ENCODE measurements around the gene STK24. TPM values are rescaled to one million over a fixed set of nuclear protein-coding genes. Genes with fewer than 3 reads are reported as not detected.

Gene STK24
- polyA plus RNA-seq, 1 experiment = 44.0 TPM

DNA sequence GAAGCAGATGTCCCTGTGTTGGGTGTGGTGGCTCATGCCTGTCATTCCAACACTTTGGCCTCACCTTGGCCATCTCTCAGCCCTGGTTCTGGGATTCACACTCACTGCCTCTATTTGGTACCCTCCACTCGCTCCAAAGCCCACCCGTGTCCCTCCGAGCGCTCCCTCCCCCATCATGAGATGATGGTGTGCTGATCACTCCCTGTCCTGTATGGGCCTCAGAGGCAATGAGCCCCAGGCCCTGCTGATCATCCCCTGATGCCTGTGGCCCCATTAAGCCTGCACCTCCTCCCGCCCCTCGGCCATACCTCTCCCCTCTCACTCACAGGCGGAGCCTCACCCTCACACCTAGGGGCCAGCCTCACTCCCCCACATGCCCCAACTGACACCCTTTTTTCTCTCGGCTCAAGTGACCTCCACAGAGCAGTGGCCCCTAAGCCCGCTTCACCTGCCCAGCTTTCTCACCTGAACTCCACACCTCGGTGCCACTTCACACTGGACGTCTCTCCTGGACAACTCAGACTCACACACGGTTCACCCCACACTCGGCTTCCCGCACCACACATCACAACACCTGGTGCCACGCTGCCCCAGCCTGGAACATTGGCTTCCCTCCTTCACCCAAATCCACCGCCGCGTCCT lies 114.5 kb downstream of the STK24 start:
- no peak overlapping the region for H3K4me3 ChIP-seq (ENCODE audit: low read depth, low read length)
- CTCF ChIA-PET = no interaction called here
- TF ChIP-seq, protein P1, sequence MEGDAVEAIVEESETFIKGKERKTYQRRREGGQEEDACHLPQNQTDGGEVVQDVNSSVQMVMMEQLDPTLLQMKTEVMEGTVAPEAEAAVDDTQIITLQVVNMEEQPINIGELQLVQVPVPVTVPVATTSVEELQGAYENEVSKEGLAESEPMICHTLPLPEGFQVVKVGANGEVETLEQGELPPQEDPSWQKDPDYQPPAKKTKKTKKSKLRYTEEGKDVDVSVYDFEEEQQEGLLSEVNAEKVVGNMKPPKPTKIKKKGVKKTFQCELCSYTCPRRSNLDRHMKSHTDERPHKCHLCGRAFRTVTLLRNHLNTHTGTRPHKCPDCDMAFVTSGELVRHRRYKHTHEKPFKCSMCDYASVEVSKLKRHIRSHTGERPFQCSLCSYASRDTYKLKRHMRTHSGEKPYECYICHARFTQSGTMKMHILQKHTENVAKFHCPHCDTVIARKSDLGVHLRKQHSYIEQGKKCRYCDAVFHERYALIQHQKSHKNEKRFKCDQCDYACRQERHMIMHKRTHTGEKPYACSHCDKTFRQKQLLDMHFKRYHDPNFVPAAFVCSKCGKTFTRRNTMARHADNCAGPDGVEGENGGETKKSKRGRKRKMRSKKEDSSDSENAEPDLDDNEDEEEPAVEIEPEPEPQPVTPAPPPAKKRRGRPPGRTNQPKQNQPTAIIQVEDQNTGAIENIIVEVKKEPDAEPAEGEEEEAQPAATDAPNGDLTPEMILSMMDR (IDR thresholded peaks at IDR 0.05; ENCODE audit: low read depth, low read length) = no peak
- H3K9me3 ChIP-seq (ENCODE audit: control insufficient read depth, insufficient read depth, low read length) = no peaks in the 10 kb centered on the region
- H3K27ac ChIP-seq (ENCODE audit: low read depth, low read length) = no peak overlapping the region
- no peaks in the 10 kb centered on the region for H3K27me3 ChIP-seq (ENCODE audit: control insufficient read depth, insufficient read depth, low read length)
- no peak for DNase-seq (ENCODE audit: low read depth, low spot score)
- POLR2A ChIA-PET = no interaction called here

DNA sequence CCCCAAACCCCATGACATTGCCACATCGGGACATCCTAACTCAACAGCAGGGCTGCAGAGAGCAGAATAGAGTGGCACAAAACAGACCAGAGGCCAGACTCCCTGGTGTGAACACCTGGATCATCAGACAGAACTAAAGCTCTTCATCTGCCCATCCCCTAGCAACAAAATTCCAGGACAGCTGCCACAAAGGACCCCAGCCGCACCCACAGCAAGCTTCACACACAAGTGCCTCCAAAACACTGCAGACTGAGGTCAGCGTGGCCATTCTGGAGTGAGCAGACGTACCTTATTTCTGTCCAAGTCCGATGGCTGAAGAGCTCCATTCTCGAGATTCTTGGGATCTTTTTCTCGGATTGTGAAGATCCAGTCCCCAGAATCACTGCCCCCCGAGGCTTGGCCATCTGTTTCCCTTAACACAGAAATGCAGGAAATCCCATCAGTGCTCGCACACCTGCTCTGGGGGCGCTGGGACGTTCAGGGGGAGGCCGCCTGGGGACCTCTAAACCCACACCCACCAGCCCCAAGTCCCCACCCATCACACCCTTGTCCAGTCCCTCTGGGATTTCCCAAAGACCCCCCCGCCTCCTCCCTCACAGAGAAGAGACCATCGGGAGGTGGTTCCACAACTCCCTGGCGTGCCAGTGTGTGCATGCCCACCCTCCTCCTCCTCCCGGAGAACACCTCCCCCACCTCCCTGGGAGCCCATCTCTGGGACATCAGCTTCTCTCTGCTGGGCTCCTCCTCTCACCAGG lies 115.2 kb downstream of the STK24 start:
- Histone ChIP-seq H3K4me3 (ENCODE audit: low read depth, low read length) (no peak overlapping the region), H3K9me3 (ENCODE audit: control insufficient read depth, insufficient read depth, low read length) (no peaks in the 10 kb centered on the region), H3K27me3 (ENCODE audit: control insufficient read depth, insufficient read depth, low read length) (no peaks in the 10 kb centered on the region), H3K27ac (ENCODE audit: low read depth, low read length) (no peak overlapping the region)
- DNase-seq (ENCODE audit: low read depth, low spot score) = no peak
- ChIA-PET POLR2A (no interaction called here), CTCF (interaction anchor here (0.7 to 1.0 kb wide), 2 partner anchors 16 to 191 kb away, joined by 3 to 5 read pairs; no protein-coding TSS in a partner anchor)
- TF ChIP-seq, protein P1 (IDR thresholded peaks at IDR 0.05; ENCODE audit: low read depth, low read length) = no peak

DNA sequence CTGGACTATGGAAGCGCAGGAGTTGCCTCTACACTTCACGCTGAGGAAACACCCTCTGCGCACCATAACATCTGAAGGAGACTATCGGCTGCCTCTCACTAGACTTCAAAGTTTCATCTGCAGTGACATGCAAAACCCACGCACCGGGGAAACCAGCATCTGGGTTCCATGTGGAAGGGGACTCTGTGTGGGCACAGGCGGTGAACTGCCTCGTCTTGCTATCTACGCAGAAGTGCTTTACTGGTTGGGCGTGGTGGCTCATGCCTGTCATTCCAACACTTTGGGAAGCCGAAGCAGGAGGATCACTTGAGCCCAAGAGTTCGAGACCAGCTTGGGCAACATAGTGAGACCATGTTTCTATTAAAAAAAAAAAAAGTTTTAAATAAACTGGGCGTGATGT lies 116.4 kb downstream of the STK24 start:
- TF ChIP-seq, protein P1 (IDR thresholded peaks at IDR 0.05; ENCODE audit: low read depth, low read length) = no peak
- ChIA-PET CTCF (interaction anchor here (0.7 kb wide), 1 partner anchor 193 kb away, joined by 3 read pairs; no protein-coding TSS in a partner anchor), POLR2A (no interaction called here)
- no peaks in the 10 kb centered on the region for H3K27me3 ChIP-seq (ENCODE audit: control insufficient read depth, insufficient read depth, low read length)
- DNase-seq (ENCODE audit: low read depth, low spot score) = no peak
- H3K4me3 ChIP-seq (ENCODE audit: low read depth, low read length) = no peak overlapping the region
- no peak overlapping the region for H3K27ac ChIP-seq (ENCODE audit: low read depth, low read length)
- no peaks in the 10 kb centered on the region for H3K9me3 ChIP-seq (ENCODE audit: control insufficient read depth, insufficient read depth, low read length)

DNA sequence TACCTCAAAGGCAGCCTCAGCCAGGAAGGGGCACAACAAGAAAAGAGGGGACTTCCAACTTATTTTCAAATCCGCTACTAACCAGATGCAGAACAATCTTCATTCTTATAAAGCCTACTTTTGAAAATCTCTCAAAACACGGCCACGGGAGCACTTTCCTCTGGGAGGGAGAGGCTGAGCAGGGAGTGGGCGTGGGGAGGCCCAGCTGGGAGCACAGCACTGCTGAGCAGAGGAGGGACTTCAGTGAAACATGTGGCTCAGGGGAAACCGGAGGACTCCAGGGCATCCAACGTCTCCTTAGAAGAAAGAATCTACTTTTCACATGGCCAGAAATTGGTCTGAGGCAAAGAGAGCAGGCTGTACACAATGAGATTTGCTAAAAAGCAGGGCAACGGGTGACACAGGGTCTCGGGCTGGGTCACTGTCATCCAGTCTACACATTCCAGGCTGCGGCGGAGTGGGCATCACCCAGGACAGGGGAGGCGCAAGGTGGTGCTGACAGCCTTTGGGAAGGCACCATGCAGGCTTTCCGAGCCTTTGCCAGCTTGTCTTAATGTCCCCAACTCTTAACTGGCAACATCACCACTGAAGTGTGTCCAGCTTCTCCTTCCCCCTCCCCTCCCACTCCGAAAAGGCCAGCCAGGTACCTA lies 117.1 kb downstream of the STK24 start:
- H3K27me3 ChIP-seq (ENCODE audit: control insufficient read depth, insufficient read depth, low read length) = no peaks in the 10 kb centered on the region
- CTCF ChIA-PET = no interaction called here

More for the DNA sequence above, 117.1 kb downstream of the STK24 start:
- TF ChIP-seq, protein P1 (IDR thresholded peaks at IDR 0.05; ENCODE audit: low read depth, low read length) = no peak
- POLR2A ChIA-PET = no interaction called here
- DNase-seq (ENCODE audit: low read depth, low spot score) = no peak
- H3K27ac ChIP-seq (ENCODE audit: low read depth, low read length) = no peak overlapping the region
- H3K9me3 ChIP-seq (ENCODE audit: control insufficient read depth, insufficient read depth, low read length) = no peaks in the 10 kb centered on the region
- H3K4me3 ChIP-seq (ENCODE audit: low read depth, low read length) = no peak overlapping the region

Measured in AG04450 (cell line).